Astrocyte (in vitro differentiated cells and primary cell): ENCODE data around the gene HSPA1A.

Source experiments
- CTCF ChIP-seq: IDR thresholded peaks from 2 replicates; pipeline ENCODE4 v1.5.1; 2011; ENCODE audit warnings: low read depth, mild to moderate bottlenecking, inconsistent platforms, low read length, moderate library complexity; ENCODE audit not compliant: insufficient read depth
- EZH2 ChIP-seq: IDR thresholded peaks from 2 replicates; pipeline ENCODE4 v1.6.1; 2012; ENCODE audit warnings: mild to moderate bottlenecking, low read length, inconsistent platforms; ENCODE audit not compliant: insufficient read depth

GRCh38 chr6:31860349-31860748 lies 45.0 kb downstream of the HSPA1A start:
- TF ChIP-seq CTCF: no peak
- no peak for TF ChIP-seq EZH2
